Measurements from ENCODE around the gene CAVIN3.

The CAVIN3 gene, protein sequence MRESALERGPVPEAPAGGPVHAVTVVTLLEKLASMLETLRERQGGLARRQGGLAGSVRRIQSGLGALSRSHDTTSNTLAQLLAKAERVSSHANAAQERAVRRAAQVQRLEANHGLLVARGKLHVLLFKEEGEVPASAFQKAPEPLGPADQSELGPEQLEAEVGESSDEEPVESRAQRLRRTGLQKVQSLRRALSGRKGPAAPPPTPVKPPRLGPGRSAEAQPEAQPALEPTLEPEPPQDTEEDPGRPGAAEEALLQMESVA

DNA sequence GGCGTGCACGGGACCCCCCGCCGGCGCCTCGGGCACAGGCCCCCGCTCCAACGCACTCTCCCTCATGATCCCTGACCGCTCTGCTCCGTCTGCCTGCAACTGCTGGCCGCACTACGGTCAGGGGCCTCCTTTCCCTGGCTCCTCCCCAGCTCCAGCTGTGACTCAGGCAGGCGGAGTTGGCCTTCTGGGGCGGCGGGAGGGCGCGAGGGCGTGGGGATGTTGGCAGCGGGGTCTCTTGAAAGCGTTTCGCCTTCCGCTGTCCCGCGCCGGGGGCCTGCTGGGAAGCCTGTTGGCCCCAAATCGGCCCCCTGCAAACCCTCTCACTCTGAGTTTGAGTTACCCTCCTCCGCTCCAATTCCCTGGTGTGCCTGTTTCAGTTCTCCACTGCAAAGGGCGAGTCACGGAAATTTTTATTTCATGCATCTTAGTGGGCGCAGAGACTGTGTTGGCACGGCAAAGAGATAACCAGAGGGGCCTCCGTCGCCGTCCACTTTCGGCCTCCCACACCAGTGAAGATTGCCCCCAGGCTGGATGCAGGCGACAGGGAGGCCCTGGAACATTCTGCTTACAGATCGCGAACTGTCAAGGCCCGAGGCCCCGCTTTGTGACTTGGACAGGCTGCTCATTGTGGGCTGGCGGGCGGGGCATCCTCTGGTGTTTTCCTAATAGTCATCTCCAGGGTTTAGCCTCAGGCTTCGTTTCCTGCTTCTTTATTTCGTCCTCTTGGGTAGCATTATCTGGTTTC, at the start of gene CAVIN3:
Gene CAVIN3, minus strand, starts transcription at position 91 of the 745 bp plus-strand sequence. Its CDS starts 25 bp downstream, at position 66.
- DNase-seq (ENCODE audit: low read depth) = peak; percentile 75

DNA sequence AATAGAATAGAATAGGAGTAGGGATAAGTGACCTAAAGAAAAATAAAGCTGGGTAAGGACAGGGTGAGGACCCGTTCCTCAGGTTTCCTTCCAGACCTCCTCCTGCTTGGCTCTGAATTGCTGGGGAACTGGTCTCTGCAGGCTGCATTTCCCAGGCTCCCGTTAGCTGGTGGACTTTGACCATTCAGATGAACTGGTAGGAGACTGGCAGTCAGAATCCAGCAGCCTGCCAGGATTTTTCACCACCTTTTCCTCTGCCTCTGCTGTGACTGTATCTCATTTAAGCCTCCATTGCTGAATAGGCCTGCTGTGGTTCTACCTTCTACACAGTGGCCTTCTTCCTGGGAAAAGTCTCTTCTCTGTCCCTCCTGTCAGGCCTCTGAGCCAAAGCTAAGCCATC, 45.4 kb upstream of the CAVIN3 start:
- DNase-seq (ENCODE audit: low read depth) = no peak

DNA sequence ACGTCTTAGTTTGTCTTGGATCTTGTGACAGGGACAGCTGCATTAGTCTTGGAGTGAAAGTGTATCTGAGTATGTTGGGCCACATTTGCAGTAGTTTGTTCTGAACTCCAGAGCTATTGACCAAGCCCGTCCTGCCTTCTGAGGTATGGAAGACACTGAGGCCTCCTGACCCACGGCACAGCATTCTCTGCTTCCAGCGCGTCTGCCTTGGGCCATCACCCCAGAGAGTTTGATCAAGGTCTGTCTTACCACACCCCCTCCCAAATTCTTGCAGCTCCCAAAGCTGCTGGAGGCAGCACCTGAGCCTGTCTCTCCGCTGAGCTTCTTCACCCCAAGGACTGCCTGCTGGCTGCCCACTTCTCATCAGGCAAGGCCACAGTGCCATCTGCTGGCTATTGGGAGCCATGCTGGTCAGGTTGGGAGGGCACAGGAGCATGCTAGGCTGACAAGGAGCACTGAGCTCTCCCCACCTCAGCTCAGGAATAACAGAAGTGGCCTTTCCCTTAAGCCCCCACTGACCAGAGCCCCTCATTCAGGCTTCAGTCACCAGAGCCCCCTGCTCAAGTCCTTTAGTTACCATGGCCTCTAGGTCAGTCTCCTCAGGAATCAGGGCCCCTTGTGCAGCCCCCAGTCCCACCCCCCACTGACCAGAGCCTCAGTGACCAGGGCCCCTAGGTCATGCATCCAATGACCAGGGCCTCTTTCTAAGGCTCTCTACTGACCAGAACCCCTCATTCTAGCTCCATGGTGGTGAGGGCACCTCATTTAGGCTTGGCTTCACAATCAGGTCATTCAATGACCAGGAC, 42.8 kb upstream of the CAVIN3 start:
- peak; percentile 42 for DNase-seq (ENCODE audit: low read depth)

DNA sequence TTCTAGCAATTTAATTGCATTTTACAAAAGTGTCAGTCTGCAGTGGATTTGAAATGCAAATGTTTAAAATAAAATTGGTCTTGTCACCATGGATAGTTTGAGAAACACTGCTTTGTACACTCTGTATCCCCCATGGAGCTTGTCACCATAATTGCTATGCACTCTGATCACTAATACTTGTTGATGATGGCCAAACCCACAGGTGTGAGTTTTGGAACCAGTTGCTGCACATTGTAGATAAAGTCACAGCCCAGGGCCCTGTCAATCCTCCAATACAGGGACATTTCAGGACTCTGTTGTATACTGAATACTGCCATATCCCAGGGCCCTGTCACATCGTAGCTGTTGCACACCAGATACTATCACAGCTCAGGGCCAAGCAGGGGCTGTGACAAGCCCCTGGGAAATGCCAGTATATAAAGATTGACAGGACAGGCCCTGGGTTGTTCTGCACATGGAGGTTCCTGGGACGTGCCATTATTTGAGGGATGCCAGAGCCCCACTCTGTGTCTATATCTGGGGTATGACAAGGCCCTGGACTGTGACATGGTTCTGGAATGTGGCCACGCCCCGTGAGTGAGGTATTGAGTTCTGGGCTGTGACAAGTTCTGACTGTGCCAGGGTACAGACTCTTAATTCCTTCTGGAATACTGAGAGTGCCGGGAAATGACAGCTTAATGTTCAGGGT, 42.0 kb upstream of the CAVIN3 start:
- DNase-seq (ENCODE audit: low read depth) = no peak

DNA sequence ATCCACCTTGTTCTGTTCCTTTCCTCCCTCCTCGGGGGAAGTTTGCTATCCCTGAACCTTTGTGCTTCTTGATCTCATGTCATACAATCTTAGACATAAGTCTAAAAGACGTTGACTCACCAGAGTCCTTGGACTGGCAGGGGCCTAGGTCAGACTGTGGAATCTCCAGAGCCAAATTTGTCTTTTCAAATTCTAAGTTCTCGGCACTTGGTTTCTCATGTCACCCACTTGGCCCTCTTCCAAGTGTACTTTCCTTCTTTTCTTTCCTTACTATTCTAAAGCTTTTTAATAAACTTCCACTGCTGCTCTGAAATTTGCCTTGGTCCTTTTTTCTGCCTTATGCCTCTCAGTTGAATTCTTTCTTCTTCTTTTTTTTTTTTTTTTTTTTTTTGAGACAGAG, 39.9 kb upstream of the CAVIN3 start:
- DNase-seq (ENCODE audit: low read depth) = no peak

DNA sequence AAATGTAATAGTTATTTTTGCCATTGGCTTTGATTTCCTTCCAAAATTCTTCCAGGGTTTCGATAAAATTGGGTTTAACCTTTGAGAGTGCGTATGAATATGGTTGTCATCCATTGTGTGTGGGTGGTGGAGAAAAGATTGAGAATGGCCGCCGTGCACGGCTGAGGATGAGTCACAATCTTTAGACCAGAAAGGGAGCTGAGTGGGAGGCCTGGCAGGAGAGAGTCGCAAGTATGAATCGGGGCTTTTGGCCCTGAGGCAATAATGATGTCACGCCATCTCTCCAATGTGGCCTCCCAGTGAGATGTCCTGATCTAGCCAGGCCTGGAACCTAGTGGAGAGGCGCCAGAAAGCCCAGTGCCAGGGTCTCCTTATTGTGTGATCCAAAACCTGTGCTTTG, 36.9 kb upstream of the CAVIN3 start:
- peak; percentile 31 for DNase-seq (ENCODE audit: low read depth)

DNA sequence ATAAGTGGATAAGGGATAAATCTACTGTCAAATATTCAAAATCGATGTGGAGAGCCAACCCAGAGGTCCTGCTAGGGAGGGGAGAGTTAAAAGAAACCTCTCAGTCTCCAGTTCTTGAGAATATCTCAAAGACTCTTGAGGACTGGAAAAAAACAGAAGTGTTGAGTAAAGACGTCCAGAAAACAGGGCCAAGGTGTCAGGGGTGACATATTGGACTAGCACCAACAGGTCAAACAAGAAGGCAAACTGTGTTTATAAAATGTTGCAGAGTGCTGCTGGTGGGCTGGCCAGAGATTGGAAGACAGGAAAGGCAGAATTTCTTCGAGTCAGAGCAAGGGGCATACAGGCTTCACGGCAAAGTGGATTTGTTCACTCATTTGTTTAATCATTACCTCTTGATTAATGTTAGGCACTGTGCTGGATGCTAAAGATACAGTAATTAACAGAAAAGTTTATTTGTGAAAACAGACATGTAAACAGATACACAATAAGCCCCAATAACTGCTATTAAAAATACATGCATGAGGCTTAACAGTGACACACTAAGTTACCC, 36.3 kb upstream of the CAVIN3 start:
- no peak for DNase-seq (ENCODE audit: low read depth)

DNA sequence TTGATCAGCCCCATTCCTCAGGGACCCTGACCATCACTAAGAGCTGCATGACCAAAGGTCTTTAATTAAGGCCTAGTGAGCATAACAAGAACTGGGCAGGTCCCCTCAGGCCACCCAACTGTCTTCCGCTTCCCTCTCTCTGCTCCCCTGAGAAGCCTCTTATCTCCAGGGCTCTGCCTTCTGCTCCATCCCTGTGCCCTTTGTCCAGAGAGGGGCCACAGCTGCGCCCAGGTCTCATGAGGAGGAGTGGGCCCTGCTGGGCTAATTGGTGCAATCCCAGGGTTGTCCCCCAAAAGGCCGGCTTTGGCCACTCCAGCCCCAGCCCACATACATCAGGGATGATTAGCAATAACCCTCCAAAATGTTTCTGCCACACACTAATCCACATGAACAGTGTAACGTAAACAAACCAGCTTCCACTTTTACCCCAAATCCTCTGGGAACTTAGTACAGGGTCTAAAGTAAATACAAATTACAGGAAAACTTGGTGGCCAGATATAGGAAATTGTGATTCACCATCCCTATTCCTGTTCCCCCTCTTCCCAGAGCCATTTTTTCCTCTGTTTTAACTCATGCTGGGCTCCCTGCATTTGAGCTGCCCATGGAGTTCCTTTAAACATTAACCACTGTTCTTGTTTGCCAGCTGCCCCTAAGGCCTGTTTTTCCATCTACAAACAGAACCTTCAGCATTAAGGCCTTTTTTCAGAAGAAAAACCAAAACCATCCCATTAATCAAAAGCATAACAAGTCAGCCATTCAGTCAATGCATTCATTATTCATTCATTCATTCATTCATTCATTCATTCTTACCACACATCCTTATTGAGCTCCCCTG, 34.6 kb upstream of the CAVIN3 start:
- DNase-seq (ENCODE audit: low read depth) = no peak

DNA sequence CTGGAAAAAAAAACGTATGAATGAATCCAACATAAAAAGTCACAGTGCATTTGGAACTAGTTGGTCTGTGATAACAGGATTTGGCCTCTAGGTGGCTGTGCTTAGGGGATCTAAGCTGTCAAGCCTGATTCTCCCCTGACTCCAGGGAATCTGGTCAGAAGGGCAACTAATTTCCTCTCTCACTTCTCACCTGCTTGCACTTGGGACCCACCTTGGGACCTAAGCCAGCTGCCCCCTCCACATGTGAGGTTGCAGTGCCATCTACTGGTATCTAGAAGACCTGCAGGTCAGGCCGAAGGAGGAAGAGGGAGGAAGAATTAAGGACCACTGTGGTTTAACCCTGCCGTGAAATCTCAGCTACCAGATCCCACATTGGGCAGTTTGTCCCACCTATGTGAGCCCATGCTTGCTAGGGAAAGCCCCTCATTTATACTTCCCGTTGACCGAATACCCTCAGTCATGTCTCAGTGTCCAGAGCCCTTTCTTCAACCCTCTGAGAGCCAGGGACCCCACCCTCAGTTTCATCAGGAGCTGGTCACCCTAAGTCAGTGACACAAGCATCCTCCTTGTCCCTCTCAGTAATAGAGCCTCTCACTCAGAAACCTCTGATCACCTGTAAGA, 33.2 kb upstream of the CAVIN3 start:
- no peak for DNase-seq (ENCODE audit: low read depth)

DNA sequence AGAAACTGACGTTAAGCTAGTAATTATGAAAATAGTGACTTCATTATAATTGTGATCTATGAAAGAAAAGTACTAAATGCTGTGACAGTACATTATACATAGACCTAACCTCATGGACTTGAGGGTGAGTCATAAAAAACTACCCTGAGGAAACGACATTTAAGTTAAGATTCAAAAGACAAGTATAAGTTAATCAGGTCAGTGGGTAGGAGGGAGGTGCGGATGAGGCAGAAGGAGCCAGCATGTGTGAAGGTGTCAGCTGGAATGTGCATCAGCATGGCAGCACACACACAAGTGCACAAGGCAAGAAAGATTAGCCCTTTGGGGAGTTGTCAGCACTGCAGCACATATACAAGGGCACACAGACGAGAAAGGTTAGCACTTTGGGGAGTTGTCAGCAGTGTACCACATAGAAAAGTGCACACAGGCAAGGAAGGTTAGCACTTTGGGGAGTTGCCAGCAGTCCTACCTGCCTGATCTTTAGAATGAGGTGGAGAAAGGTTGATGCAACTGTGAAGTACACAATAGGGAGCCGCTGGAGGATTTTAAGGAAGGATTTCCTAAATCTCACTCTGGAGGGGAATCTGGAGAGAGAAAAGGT, 31.6 kb upstream of the CAVIN3 start:
- no peak for DNase-seq (ENCODE audit: low read depth)

DNA sequence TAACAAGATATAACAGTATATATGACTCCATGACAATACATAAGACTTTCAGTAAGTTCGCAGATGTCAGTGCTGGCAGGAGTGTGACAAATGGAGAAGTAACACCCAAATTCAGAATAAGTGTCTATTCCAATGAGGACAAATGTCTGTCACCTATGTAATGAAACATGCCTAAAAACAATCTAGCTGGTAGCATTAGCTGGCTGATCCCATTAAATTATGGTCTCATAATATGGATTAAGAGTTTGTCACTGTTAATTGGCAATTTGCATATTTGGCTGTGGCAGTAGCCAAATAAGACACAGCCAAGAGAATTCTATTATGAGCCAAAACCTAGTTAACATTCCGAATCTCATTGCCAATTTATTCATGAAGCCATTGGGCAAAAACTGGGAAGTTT, 30.2 kb upstream of the CAVIN3 start:
- DNase-seq (ENCODE audit: low read depth) = no peak

DNA sequence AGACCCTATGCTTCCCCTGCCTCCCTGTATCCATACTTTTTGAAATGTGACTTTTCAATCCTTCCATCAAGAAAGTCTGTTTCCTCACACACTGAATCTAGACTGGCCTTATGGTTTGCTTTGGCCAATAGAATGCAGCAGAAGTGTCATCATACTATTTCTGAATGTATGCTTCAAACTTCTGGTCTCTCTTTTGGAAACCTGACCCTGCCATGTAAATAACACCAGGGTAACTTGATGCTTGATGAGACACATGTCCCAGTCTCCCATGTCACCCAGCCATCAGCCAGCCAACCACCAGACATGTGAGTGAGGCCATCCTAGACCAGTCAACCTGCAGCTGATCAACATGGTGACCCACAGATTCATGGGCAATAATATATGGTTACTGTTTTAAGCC, 29.7 kb upstream of the CAVIN3 start:
- no peak for DNase-seq (ENCODE audit: low read depth)

DNA sequence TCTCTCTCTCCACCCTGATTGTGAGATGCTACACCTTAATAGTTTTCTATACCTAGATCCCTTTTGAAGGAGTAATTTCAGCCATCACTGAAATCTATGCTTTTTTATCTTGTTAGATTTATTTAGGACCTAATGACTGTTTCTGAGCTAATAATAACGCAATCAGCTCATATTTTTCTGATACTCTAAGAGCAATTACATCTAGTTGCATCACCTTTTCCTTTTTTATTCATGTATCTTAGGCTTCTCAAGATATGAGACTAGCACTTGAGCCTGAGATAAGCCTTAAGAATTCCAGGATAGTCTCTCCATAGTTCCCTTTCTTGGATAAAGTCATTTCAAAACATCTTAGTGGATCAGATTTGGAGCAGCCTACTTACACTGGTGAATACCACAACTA, 25.1 kb upstream of the CAVIN3 start:
- DNase-seq (ENCODE audit: low read depth) = no peak

DNA sequence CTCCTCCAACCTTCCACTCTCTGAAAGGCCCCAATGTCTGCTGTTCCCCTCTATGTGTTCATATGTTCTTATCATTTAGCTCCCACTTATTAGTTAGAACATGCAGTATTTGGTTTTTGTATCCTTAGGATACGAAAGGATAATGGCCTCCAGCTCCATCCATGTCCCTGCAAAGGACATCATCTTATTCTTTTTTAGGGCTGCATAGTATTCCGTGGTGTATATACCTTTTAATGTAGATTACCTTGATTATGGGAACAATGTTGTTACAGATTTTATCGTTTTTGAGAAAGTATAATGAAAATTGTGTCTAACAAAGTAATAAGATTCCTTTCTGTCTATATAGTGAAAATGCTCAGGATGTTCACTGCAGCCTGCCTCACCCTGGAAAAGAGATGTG, 16.0 kb upstream of the CAVIN3 start:
- no peak for DNase-seq (ENCODE audit: low read depth)

DNA sequence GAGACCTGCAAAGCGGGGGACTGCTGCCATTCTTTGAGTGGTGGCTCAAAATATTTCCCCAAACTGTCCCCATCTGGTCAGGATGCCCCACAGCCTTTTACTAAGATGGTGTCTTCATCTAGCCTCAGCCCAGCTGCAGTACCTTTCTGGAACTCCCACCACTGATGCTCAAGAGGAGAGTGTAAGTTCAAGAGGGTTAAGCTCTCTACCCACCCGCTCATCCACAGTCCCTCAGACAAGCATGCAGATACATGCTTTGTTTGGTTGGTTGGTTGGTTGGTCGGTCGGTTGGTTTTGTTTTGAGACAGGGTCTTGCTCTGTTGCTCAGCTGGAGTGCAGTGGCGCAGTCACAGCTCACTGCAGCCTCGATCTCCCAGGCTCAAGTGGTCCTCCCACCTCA, 14.5 kb upstream of the CAVIN3 start:
- DNase-seq (ENCODE audit: low read depth) = no peak

DNA sequence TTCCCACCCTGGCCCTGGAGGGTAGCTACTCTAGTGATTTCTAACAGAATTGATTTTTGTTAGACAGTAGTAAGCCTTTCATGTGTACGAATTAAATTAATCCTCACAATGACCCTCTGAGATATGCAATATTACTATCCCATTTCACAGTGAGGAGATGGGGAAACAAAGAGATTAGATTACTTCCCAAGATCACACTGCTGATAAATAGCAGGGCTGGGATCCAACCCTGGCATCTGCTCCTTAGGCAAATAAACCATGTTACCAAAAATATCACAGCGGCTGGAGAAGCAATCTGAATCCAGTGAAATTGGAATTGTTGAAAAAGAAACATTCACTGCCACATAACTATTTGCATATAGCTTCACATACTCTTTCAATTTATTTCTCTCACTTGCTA, 12.8 kb upstream of the CAVIN3 start:
- DNase-seq (ENCODE audit: low read depth) = no peak

DNA sequence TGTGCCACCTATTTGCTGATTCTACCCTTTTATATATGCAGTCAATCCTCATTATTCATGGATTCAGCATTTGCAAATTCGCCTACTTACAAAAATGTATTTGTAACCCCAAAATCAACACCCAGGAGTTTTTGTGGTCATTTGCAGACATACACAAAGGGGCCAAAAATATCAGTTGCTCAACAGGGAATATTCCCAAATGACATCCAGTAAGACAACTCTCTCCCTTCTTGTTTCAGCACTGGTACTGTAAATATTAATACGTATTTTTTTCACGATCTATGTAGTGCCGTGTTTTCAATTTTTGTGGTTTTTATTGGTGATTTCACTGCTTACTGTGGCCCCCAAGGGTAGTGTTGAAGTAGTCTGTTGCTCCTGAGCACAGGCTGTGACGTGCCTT, 11.8 kb upstream of the CAVIN3 start:
- no peak for DNase-seq (ENCODE audit: low read depth)

DNA sequence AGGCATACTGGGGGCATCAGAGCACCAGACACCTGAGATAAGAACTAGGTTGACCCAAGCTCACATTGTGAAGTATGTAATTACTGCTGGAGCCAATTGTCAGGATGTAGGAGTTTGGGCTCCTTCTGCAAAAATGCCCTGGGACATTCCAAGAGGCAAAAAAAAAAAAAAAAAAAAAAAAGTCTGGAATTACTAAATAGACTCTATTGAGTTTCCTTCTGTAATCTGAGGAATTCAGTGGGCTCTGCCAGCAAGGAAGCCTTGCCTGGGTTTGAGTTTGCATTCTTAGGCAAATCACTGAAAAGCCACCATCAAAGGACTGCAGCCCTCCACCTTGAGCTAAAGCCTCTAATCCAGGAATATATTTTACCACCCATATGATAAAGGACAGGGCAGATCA, 8.0 kb upstream of the CAVIN3 start:
- DNase-seq (ENCODE audit: low read depth) = no peak

DNA sequence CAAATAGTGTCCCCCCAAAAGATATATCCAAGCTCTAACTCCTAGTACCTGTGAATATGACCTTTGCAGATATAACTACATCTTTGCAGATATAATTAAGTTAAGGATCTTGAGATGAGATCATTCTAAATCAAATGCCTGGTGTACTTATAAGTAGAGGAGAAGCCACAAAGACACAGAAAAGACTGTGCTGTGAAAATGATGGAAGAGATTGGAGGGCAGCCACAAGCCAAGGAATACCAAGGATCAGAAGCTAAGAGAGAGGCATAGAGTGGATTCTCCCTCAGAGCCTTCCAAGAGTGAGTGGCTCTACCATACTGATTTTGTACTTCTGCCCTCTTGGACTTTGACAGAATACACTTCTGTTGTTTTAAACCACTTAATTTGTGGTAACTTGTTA, 7.5 kb upstream of the CAVIN3 start:
- no peak for DNase-seq (ENCODE audit: low read depth)

DNA sequence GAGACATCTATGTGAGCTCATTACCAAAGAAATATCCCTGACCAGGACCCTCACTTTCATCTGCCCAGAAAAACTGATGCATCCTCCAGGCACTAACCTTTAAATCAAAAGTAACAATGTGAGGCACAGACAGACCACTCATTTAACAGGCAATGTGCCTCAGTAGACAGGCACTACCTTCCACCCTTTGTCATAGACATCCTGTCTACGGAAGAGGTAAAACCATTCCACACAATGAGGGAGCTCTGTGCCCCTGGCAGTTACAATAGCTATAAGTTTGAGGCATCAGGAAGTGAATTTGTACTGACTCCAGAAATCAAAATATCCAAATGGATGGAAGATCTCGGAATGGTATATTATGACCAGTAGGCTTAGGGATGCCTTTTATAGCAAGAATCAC, 6.7 kb upstream of the CAVIN3 start:
- DNase-seq (ENCODE audit: low read depth) = no peak

Measured in HS-27A (cell line).